Muscle layer of colon (tissue), 2 donors: ENCODE results near the gene CCDC127.
"Not testable (repeated sequence)": the region's sequence is repeated elsewhere in the genome, so short reads cannot be mapped to it uniquely, and the experiment has no call there.

Source experiments
- H3K27ac ChIP-seq: one replicate; pipeline ENCODE4 v1.7.0; 2013; ENCODE audit warnings: low read depth, mild to moderate bottlenecking, low read length, moderate library complexity
- H3K27me3 ChIP-seq, 2 donors: one replicate each; pipeline ENCODE4 v1.7.0; 2013; ENCODE audit warnings: low read length in 2 of 2, mild to moderate bottlenecking in 2 of 2; ENCODE audit not compliant: insufficient read depth in 2 of 2, control insufficient read depth in 1 of 2
- H3K36me3 ChIP-seq: one replicate; pipeline ENCODE4 v1.7.0; 2013; ENCODE audit warnings: mild to moderate bottlenecking, low read length; ENCODE audit not compliant: insufficient read depth
- H3K4me1 ChIP-seq: one replicate; pipeline ENCODE4 v1.7.0; 2013; ENCODE audit warnings: mild to moderate bottlenecking, low read length; ENCODE audit not compliant: insufficient read depth
- H3K4me3 ChIP-seq, 2 donors: one replicate each; pipeline ENCODE4 v1.7.0; 2013; ENCODE audit warnings: low read length in 2 of 2, low read depth in 1 of 2, mild to moderate bottlenecking in 1 of 2, moderate library complexity in 1 of 2
- H3K9ac ChIP-seq: one replicate; pipeline ENCODE4 v1.7.0; 2013; ENCODE audit warnings: low read length
- H3K9me3 ChIP-seq: one replicate; pipeline ENCODE4 v1.7.0; 2013; ENCODE audit warnings: mild to moderate bottlenecking, low read length
- donor health status: abdominal sarcoma.
- donor health status: Adenocarcinoma of cecum.

The CCDC127 gene

GRCh38 chr5:199950-200645 is 17.9 kb downstream of the CCDC127 start:
- peaks cover 18% of the 10 kb centered on the region for H3K36me3 ChIP-seq
- H3K27ac ChIP-seq, result no peak overlapping the region
- no peaks in the 10 kb centered on the region for H3K27me3 ChIP-seq
- no peak overlapping the region for H3K9ac ChIP-seq
- no peaks in the 10 kb centered on the region for H3K9me3 ChIP-seq
- H3K4me1 ChIP-seq, result no peaks in the 10 kb centered on the region
- H3K4me3 ChIP-seq, result no peak overlapping the region

GRCh38 chr5:199197-199949 is 18.6 kb downstream of the CCDC127 start:
- no peaks in the 10 kb centered on the region for H3K27me3 ChIP-seq
- no peak overlapping the region for H3K27ac ChIP-seq
- H3K9ac ChIP-seq, result no peak overlapping the region
- peaks cover 12% of the 10 kb centered on the region for H3K36me3 ChIP-seq
- no peak overlapping the region for H3K4me3 ChIP-seq
- H3K4me1 ChIP-seq, result no peaks in the 10 kb centered on the region
- no peaks in the 10 kb centered on the region for H3K9me3 ChIP-seq

GRCh38 chr5:198516-199196 is 19.3 kb downstream of the CCDC127 start:
- no peaks in the 10 kb centered on the region for H3K4me1 ChIP-seq
- H3K27me3 ChIP-seq, result no peaks in the 10 kb centered on the region
- H3K9me3 ChIP-seq, result no peaks in the 10 kb centered on the region
- H3K4me3 ChIP-seq, result no peak overlapping the region
- no peak overlapping the region for H3K27ac ChIP-seq
- H3K36me3 ChIP-seq, result peaks cover 6% of the 10 kb centered on the region
- no peak overlapping the region for H3K9ac ChIP-seq

- no peak overlapping the region for H3K4me3 ChIP-seq
- no peak overlapping the region for H3K9ac ChIP-seq
- no peaks in the 10 kb centered on the region for H3K4me1 ChIP-seq
- H3K27ac ChIP-seq, result no peak overlapping the region
- H3K9me3 ChIP-seq, result no peaks in the 10 kb centered on the region
- peaks cover under 1% of the 10 kb centered on the region for H3K36me3 ChIP-seq
- no peaks in the 10 kb centered on the region for H3K27me3 ChIP-seq
Measured at GRCh38 chr5:197892-198489, 20.0 kb downstream of the CCDC127 start.

- H3K9me3 ChIP-seq, H3K27me3 ChIP-seq, H3K36me3 ChIP-seq, H3K4me3 ChIP-seq, H3K9ac ChIP-seq, H3K27ac ChIP-seq, H3K4me1 ChIP-seq: not testable (repeated sequence)
Measured at GRCh38 chr5:197031-197430, 20.9 kb downstream of the CCDC127 start.

GRCh38 chr5:196350-196749 is 21.6 kb downstream of the CCDC127 start:
- no peak overlapping the region for H3K4me3 ChIP-seq
- no peak overlapping the region for H3K27ac ChIP-seq
- H3K4me1 ChIP-seq, result peaks cover 4% of the 10 kb centered on the region

GRCh38 chr5:195401-196160 is 22.4 kb downstream of the CCDC127 start:
- Histone ChIP-seq H3K9me3 (no peaks in the 10 kb centered on the region), H3K4me1 (peaks cover 8% of the 10 kb centered on the region), H3K36me3 (no peaks in the 10 kb centered on the region), H3K27ac (no peak overlapping the region), H3K4me3 (no peak overlapping the region), H3K27me3 (peaks cover 0 to 12% of the 10 kb centered on the region in 2 donors), H3K9ac (no peak overlapping the region)

More at GRCh38 chr5:196350-196749, 21.6 kb downstream of the CCDC127 start:
- Histone ChIP-seq H3K9me3 (no peaks in the 10 kb centered on the region), H3K27me3 (peaks cover 0 to 12% of the 10 kb centered on the region in 2 donors), H3K36me3 (no peaks in the 10 kb centered on the region), H3K9ac (no peak overlapping the region)

GRCh38 chr5:194603-195209 is 23.2 kb downstream of the CCDC127 start:
- Histone ChIP-seq H3K4me3 (no peak overlapping the region), H3K36me3 (no peaks in the 10 kb centered on the region), H3K27ac (no peak overlapping the region), H3K9ac (no peak overlapping the region), H3K27me3 (peaks cover 0 to 12% of the 10 kb centered on the region in 2 donors), H3K9me3 (no peaks in the 10 kb centered on the region), H3K4me1 (peaks cover 9% of the 10 kb centered on the region)

GRCh38 chr5:194102-194501 is 23.9 kb downstream of the CCDC127 start:
- Histone ChIP-seq H3K27ac (no peak overlapping the region), H3K36me3 (no peaks in the 10 kb centered on the region), H3K9me3 (no peaks in the 10 kb centered on the region), H3K4me3 (no peak overlapping the region), H3K27me3 (peaks cover 0 to 12% of the 10 kb centered on the region in 2 donors), H3K4me1 (peaks cover 9% of the 10 kb centered on the region), H3K9ac (no peak overlapping the region)

- H3K9me3 ChIP-seq, result no peaks in the 10 kb centered on the region
- H3K36me3 ChIP-seq, result no peaks in the 10 kb centered on the region
- H3K4me3 ChIP-seq, result no peak overlapping the region
- H3K27me3 ChIP-seq, result peaks cover 0 to 12% of the 10 kb centered on the region in 2 donors
- H3K27ac ChIP-seq, result no peak overlapping the region
- no peak overlapping the region for H3K9ac ChIP-seq
- peaks cover 12% of the 10 kb centered on the region for H3K4me1 ChIP-seq
Measured at GRCh38 chr5:192970-193831, 24.8 kb downstream of the CCDC127 start.
